AG09309 (cell line): ENCODE results near the gene REXO1.
"Not testable (repeated sequence)": the region's sequence is repeated elsewhere in the genome, so short reads cannot be mapped to it uniquely, and the experiment has no call there.

ENCODE experiments used
- DNase-seq: peaks from one replicate; pipeline ENCODE4 v3.0.0-alpha.2; 2010; ENCODE audit warnings: low read depth
- H3K4me3 ChIP-seq: 2 replicates; pipeline ENCODE4 v1.5.1; 2011; ENCODE audit warnings: mild to moderate bottlenecking, low read depth, low read length, moderate library complexity; ENCODE audit not compliant: control insufficient read depth
- CTCF ChIP-seq: IDR thresholded peaks from 2 replicates; pipeline ENCODE4 v1.5.1; 2011; ENCODE audit warnings: mild to moderate bottlenecking, low read depth, low read length, inconsistent platforms; ENCODE audit not compliant: insufficient read depth, control insufficient read depth; ENCODE audit errors: missing control alignments

Gene REXO1

GRCh38 chr19:1799695-1800342, 48.5 kb downstream of the REXO1 start:
- no peak for DNase-seq
- H3K4me3 ChIP-seq, result no peak overlapping the region
- TF ChIP-seq CTCF, result no peak

GRCh38 chr19:1797313-1797712, 51.0 kb downstream of the REXO1 start:
- H3K4me3 ChIP-seq, DNase-seq: not testable (repeated sequence)

- no peak for DNase-seq
- TF ChIP-seq CTCF, result no peak
- H3K4me3 ChIP-seq, result no peak overlapping the region
These were observed 51.7 kb downstream of the REXO1 start for GRCh38 chr19:1796395-1797142.

- TF ChIP-seq CTCF, result no peak
- no peak for DNase-seq
- no peak overlapping the region for H3K4me3 ChIP-seq
These were observed 53.7 kb downstream of the REXO1 start for GRCh38 chr19:1794424-1795172.

- no peak overlapping the region for H3K4me3 ChIP-seq
- no peak for TF ChIP-seq CTCF
- no peak for DNase-seq
These were observed 56.4 kb downstream of the REXO1 start for GRCh38 chr19:1791879-1792278.

GRCh38 chr19:1790054-1790792, 58.1 kb downstream of the REXO1 start:
- H3K4me3 ChIP-seq, result no peak overlapping the region
- no peak for TF ChIP-seq CTCF
- DNase-seq, result no peak
